Cardiac muscle cell (in vitro differentiated cells and primary cell): ENCODE results near the gene NSMCE3. TPM values are rescaled to one million over a fixed set of nuclear protein-coding genes. Genes with fewer than 3 reads are reported as not detected.

ENCODE experiments used
- DNase-seq, 2 donors: peaks; one replicate each; pipeline versions ENCODE4 v3.0.0 to v3.0.0-alpha.2; 2010 to 2017; ENCODE audit warnings: low read depth in 1 of 2, low spot score in 1 of 2
- H3K27ac ChIP-seq: fragments of 200-600 bp; sonication (generic); 2 replicates; pipeline ENCODE4 v1.5.1; 2016
- H3K27me3 ChIP-seq: fragments of 200-600 bp; sonication (generic); 2 replicates; pipeline ENCODE4 v1.6.0; 2016; ENCODE audit warnings: control low read depth
- H3K36me3 ChIP-seq: fragments of 200-600 bp; sonication (generic); 2 replicates; pipeline ENCODE4 v1.5.1; 2016; ENCODE audit warnings: control low read depth
- H3K4me1 ChIP-seq: fragments of 200-600 bp; sonication (generic); 2 replicates; pipeline ENCODE4 v1.8.1; 2017; ENCODE audit warnings: low read depth, mild to moderate bottlenecking, mixed run types
- H3K4me3 ChIP-seq: fragments of 200-600 bp; sonication (generic); 2 replicates; pipeline ENCODE4 v1.5.1; 2016; ENCODE audit warnings: mild to moderate bottlenecking
- H3K9me3 ChIP-seq: fragments of 200-600 bp; sonication (generic); 2 replicates; pipeline ENCODE4 v1.5.1; 2017; ENCODE audit warnings: low read depth, mild to moderate bottlenecking, control low read depth
- CTCF ChIP-seq: IDR thresholded peaks from 2 replicates; pipeline ENCODE4 v1.5.1; 2012; ENCODE audit warnings: low read depth, mild to moderate bottlenecking, low read length
- polyA plus RNA-seq: library from polyadenylated mRNA; unstranded; fragments of >200 nt; fragmentation: Nextera tagmentation; extraction: Ambion mirVana; gene quantifications from 2 replicates; pipeline ENCODE4 v1.2.1, GENCODE V29; 2016
- total RNA-seq: library from RNA; depleted of rRNA; stranded (reverse); fragments of >200 nt; gene quantifications from 2 replicates; pipeline ENCODE4 v1.2.3, GENCODE V29; 2016

The NSMCE3 gene
- total and polyA plus RNA-seq, 2 experiments from 2014 or later, result 21.1 to 22.2 TPM

- no peaks in the 10 kb centered on the region for H3K36me3 ChIP-seq
- no peak for DNase-seq
- peaks cover 25% of the 10 kb centered on the region for H3K4me1 ChIP-seq
- H3K9me3 ChIP-seq, result no peaks in the 10 kb centered on the region
- no peak for TF ChIP-seq CTCF
- H3K4me3 ChIP-seq, result no peak overlapping the region
- H3K27me3 ChIP-seq, result no peaks in the 10 kb centered on the region
- H3K27ac ChIP-seq, result peak overlapping the region; percentile 70
Observed at GRCh38 chr15:29272219-29272618, 2.6 kb upstream of the NSMCE3 start.

- Histone ChIP-seq H3K9me3 (no peaks in the 10 kb centered on the region), H3K27me3 (no peaks in the 10 kb centered on the region), H3K36me3 (no peaks in the 10 kb centered on the region), H3K4me1 (peaks cover 30% of the 10 kb centered on the region), H3K4me3 (no peak overlapping the region), H3K27ac (no peak overlapping the region)
- DNase-seq, result no peak
- TF ChIP-seq CTCF, result no peak
Observed at GRCh38 chr15:29270976-29271375, 1.4 kb upstream of the NSMCE3 start.

- no peaks in the 10 kb centered on the region for H3K36me3 ChIP-seq
- TF ChIP-seq CTCF, result no peak
- H3K4me3 ChIP-seq, result peak overlapping the region; percentile 83
- H3K9me3 ChIP-seq, result no peaks in the 10 kb centered on the region
- peak overlapping the region; percentile 91 for H3K27ac ChIP-seq
- peaks cover 30% of the 10 kb centered on the region for H3K4me1 ChIP-seq
- H3K27me3 ChIP-seq, result no peaks in the 10 kb centered on the region
- DNase-seq, result peak in 1 of 2 donors; percentile 51
Observed at GRCh38 chr15:29270169-29270955, 740 bp upstream of the NSMCE3 start.

- no peaks in the 10 kb centered on the region for H3K36me3 ChIP-seq
- no peaks in the 10 kb centered on the region for H3K27me3 ChIP-seq
- H3K4me3 ChIP-seq, result peak overlapping the region; percentile 83
- TF ChIP-seq CTCF, result no peak
- peak overlapping the region; percentile 91 for H3K27ac ChIP-seq
- peaks cover 30% of the 10 kb centered on the region for H3K4me1 ChIP-seq
- no peaks in the 10 kb centered on the region for H3K9me3 ChIP-seq
- peak; percentile 10 to 33 for DNase-seq
Observed at GRCh38 chr15:29268706-29269484, 727 bp downstream of the NSMCE3 start.

- H3K27ac ChIP-seq, result no peak overlapping the region
- H3K9me3 ChIP-seq, result no peaks in the 10 kb centered on the region
- no peaks in the 10 kb centered on the region for H3K27me3 ChIP-seq
- peaks cover 18% of the 10 kb centered on the region for H3K4me1 ChIP-seq
- H3K4me3 ChIP-seq, result no peak overlapping the region
- no peak for TF ChIP-seq CTCF
- DNase-seq, result peak in 1 of 2 donors; percentile 12
- no peaks in the 10 kb centered on the region for H3K36me3 ChIP-seq
Observed at GRCh38 chr15:29266052-29266582, 3.5 kb downstream of the NSMCE3 start.
